H54 (cell line): ENCODE measurements around the gene SLC16A10.
"Not testable (repeated sequence)": the region's sequence is repeated elsewhere in the genome, so short reads cannot be mapped to it uniquely, and the experiment has no call there.

ENCODE experiments used
- DNase-seq: peaks from one replicate; pipeline ENCODE4 v3.0.0; 2011; ENCODE audit warnings: low spot score, mixed read lengths; ENCODE audit not compliant: insufficient read length
- FAIRE-seq: peaks from 3 replicates; lab custom pipeline; 2011; peaks lifted over from hg19 to GRCh38; lab: Jason Lieb, UNC
- POLR2A ChIP-seq: IDR thresholded peaks from 2 replicates; pipeline ENCODE4 v1.6.1; 2011; ENCODE audit warnings: low read depth, mild to moderate bottlenecking, low read length

The SLC16A10 gene

GRCh38 chr6:111243095-111243494 is 155.8 kb downstream of the SLC16A10 start:
- no peak for DNase-seq
- no peak for FAIRE-seq
- TF ChIP-seq POLR2A = no peak

DNA sequence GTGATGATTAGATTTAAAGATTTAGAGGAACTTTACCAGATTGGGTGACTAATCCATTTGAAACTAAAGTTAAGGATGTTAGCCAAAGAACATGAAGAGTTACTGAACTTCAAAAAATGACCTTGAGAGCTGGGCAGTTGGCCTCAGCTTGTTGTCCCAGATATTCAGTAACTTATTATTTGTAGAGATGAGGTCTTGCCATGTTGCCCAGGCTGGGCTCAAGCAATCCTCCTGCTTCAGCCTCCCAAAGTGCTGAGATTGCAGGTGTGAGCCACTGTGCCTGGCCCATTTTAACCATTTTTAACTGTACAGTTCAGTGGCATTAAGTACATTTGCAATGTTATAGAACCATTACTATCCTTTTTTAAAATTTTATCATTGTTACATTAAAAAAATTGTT is 161.5 kb downstream of the SLC16A10 start:
- DNase-seq (no peak), FAIRE-seq (no peak)
- TF ChIP-seq POLR2A = no peak

DNA sequence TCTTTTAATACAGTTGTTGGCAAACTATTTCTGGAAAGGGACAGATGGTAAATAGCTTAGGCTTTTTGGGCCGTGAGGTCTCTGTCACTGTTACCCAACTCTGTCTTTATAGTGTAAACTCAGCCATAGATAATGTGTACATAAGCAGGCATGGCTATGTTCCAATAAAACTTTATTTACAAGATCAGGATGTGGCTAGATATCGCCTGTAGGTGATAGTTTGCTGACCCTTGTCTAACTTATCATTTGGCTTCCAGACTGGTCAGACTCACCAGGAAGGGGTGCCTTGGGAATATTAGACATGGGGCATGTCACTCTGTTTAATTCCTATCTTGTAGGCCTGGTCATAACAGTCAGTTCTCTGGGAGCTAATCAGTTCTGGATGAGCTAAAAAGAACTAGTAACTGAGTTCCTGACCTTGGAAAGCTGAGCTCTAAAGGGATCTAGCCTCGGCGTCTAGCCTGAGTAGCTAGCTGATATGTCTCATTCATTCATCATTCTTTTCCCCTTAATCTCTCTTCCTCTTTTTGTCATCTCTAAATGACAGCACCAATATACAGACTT is 163.6 kb downstream of the SLC16A10 start:
- no peak for DNase-seq
- no peak for TF ChIP-seq POLR2A
- FAIRE-seq = no peak

DNA sequence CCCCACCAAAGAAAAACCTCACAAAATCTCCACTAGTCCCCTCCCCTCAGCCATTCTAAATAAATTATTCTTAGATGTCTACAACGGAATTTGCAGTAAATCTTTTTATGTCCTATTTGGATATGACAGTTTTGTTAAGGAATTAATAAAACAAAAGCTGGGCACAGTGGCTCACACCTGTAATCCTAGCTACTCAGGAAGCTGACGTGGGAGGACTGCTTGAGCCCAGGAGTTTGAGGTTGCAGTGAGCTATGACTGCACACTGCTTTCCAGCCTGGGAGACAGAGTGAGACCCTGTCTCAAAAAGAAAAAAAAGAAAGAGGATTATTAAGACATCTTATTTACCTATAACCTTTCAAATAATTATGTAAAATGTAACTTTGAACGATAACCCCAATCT is 165.4 kb downstream of the SLC16A10 start:
- no peak for DNase-seq
- FAIRE-seq = no peak
- no peak for TF ChIP-seq POLR2A

DNA sequence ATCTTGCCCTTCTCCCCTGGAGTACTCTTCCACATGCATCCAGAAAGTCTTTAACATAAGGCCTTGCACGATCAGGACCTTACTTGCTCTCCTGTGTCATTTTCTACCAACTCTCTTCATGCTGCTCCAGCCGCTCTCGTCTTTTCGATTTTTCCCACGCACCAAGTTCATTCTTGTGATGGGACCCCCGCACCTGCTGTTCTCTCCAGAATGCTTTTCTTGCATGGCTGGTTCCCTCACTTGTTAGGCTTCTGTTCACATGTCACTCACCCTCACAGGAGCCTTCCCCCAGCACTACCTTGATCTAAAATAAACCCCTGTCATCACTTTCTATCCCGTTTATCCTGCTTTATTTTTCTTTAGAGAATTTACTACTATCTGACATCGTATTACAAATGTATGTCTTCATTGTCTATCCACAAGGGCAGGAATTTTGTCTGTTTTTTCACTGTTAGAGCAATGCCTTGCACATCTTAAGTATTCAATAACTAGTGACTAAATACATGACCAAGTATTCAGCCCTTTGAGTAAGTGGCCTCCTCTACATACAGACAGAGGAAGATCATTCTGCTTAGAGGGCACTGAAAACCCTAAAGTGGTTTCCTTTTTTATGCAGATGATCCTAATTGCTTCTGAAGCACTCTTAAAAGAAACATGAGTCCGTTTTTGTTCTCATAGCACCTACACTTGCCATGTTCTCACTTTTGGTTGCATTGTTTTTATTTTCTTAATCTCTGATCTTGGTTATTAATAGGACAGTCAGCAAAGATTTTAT is 166.9 kb downstream of the SLC16A10 start:
- no peak for TF ChIP-seq POLR2A

GRCh38 chr6:111254779-111255166 is 167.5 kb downstream of the SLC16A10 start:
- TF ChIP-seq POLR2A = no peak
- DNase-seq (no peak), FAIRE-seq (no peak)

More for the DNA sequence above, 166.9 kb downstream of the SLC16A10 start:
- FAIRE-seq (no peak), DNase-seq (no peak)

GRCh38 chr6:111255838-111256237 is 168.5 kb downstream of the SLC16A10 start:
- not testable (repeated sequence) for FAIRE-seq

DNA sequence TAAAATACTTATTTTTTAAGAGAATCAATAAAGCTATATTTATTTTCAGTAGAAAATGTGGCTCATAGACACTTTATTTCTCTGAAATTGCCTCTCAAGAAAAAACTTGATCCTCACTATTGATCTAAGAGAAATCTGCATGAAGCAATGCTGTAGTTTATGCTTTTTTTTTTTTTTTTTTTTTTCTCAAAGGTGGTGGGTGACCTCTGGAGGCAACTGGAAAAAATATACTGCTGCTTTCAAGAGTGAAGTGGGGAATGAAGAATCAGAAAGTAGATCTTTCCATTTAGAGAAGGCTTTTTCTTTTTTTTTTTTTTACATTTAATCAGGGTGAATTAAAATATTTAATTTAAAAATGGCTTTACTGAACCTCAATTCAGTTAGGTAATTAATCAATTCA is 169.3 kb downstream of the SLC16A10 start:
- TF ChIP-seq POLR2A = no peak
- DNase-seq (no peak), FAIRE-seq (no peak)

More at GRCh38 chr6:111255838-111256237, 168.5 kb downstream of the SLC16A10 start:
- DNase-seq = not testable (repeated sequence)

- DNase-seq (no peak), FAIRE-seq (no peak)
- no peak for TF ChIP-seq POLR2A
Observed at GRCh38 chr6:111258010-111258409, 170.7 kb downstream of the SLC16A10 start.

DNA sequence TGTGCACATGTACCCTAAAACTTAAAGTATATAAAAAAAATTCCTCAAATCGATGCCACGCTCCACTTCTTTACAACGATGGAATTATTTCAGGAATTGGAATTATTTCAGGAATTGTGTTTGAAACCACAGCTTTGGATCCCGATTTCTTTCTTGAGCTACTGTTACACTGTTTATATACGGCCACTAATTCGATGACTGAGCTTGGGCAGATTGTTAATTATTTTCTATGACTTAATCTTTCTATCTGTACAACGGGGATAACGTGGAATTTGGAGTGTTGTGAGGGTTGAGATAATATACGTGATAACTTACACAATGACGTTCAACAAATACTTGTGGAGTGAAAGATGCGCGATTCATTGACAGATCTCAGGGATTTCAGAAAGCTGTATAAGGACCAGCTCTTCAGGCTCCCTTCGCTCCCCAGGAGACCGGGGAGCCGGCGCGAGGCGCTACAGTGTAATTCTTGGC is 171.3 kb downstream of the SLC16A10 start:
- DNase-seq = no peak
- no peak for TF ChIP-seq POLR2A
- FAIRE-seq = no peak

DNA sequence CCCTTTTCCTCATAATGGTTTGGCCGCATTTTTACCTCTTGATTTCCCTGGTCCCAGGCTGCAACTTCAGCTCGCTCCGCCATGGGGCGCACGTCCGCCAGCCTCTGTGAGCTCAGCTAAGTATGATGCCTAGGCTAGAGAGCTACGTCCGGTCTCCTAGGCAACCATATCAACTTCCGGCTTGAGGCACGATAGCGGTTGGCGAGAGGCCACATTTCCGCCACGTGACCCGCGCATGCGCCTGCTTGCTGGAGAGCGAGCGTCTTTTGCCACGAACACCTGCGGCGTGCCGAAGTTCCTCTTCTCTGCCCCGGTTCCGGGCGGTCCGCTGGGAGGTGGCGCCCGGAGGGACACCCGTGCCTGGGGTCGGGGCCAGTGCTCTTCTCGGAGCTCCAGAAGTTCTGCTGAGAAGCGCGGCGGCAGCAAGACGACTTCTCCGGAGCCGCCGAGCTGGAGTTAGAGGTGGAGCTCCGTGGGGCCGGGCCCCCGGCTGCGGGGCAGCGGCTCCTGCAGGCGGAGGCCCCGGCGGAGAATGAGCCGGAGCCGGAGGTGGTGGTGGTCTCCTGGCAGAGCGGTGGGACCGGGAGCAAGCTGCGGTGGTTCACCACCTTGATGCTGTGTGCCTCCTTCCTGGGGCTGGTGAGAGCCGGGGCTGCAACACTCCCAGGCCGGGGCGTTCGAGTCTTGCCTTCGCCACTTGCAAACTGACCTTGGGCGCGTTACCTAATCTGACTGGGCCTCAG is 172.0 kb downstream of the SLC16A10 start:
- FAIRE-seq = peak; percentile 95
- DNase-seq = peak; percentile 82
- TF ChIP-seq POLR2A = peak; percentile 79

DNA sequence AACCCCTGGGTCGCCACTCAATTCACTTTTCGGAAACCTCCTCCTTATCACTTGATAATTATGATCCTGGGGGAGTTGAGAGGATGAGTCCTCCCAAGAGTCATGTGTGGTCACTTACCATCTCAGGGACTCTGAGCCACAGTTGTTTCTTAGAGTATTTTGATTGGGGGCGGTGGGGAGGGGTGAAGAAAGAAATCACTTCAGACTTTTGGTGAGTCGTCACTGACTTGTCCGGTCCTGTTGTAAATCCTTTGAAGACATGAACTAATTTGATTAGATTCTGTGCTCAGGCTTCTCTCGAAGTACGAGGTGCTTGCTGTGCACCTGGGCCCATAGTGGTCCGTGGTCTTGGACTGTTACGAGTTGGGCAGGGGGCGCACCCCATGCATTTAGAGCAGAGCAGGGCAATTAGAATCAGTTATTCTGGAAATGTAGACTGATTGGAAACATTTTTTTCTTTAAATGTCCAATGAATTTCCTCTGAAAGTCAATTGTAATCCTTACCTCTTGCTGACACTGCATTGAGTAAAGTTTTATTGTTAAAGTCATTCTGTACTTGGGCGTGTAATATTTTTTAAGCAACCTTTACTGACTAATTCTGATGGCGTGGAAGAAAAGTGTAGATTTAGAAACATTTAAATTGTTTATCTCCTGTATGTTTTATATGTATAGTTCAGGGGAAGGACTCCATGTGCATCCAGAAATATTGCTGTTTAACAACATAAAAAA is 173.4 kb downstream of the SLC16A10 start:
- TF ChIP-seq POLR2A = no peak
- FAIRE-seq (no peak), DNase-seq (no peak)

- DNase-seq = peak; percentile 43
- TF ChIP-seq POLR2A = no peak
- FAIRE-seq = no peak
Observed at GRCh38 chr6:111263837-111264236, 176.5 kb downstream of the SLC16A10 start.
